K562 (cell line): ENCODE results near the gene MTF1. TPM values are rescaled to one million over a fixed set of nuclear protein-coding genes. Genes with fewer than 3 reads are reported as not detected.

Experiments
- ATAC-seq: fragments of 200-7000 bp; cut with Tn5 transposase; 3 replicates; pipeline ENCODE4 v1.9.1; 2020; ENCODE audit warnings: moderate library complexity
- BruUV-seq: library from RNA; stranded (reverse); fragments of 400-500 nt; replicated peaks from 2 replicates; lab custom pipeline; 2021; lab: Mats Ljungman, UMichigan
- CTCF ChIA-PET: fragments of 300-600 bp; formaldehyde crosslinking; extraction: SDS; loops from one replicate; lab custom pipeline; 2021; ENCODE audit warnings: low intra/inter-chr PET ratio; lab: Yijun Ruan, JAX
- POLR2A ChIA-PET: fragments of 300-600, 350-650 bp; sonication (Branson Sonifier 250); formaldehyde crosslinking; extraction: SDS; loops from one replicate; lab custom pipeline; 2021; ENCODE audit warnings: antibody characterized with exemption, inconsistent platforms; lab: Yijun Ruan, JAX
- DNase-seq, 4 experiments: peaks; one replicate each; pipeline versions ENCODE4 v3.0.0 to v3.0.0-alpha.2; 2011 to 2018; ENCODE audit warnings: low spot score in 3 of 4, mixed read lengths in 3 of 4; ENCODE audit errors: extremely low read depth in 1 of 4
- FAIRE-seq: peaks from 2 replicates; lab custom pipeline; 2011; peaks lifted over from hg19 to GRCh38; lab: Jason Lieb, UNC
- H2AFZ ChIP-seq: 2 replicates; pipeline ENCODE4 v1.6.0; 2011; ENCODE audit warnings: low read depth, low read length, control low read depth, inconsistent platforms
- H3K27ac ChIP-seq: fragments of 200-600 bp; 3 replicates; pipeline ENCODE4 v1.8.0; 2011; ENCODE audit warnings: low read depth, mild to moderate bottlenecking, control low read depth, inconsistent platforms, low read length, moderate library complexity, mixed read lengths; ENCODE audit errors: extremely low read depth
- H3K27me3 ChIP-seq, 2 experiments: fragments of 300-600 bp in 1 of 2; 2 replicates in 1 of 2; 3 replicates in 1 of 2; pipeline versions ENCODE4 v1.6.0 to v1.8.0; 2011; ENCODE audit warnings: inconsistent platforms in 2 of 2, low read length in 2 of 2, mild to moderate bottlenecking in 1 of 2, mixed read lengths in 1 of 2, moderate library complexity in 1 of 2; ENCODE audit not compliant: control insufficient read depth in 2 of 2, insufficient read depth in 2 of 2
- H3K36me3 ChIP-seq: fragments of 300-600 bp; 3 replicates; pipeline ENCODE4 v1.8.0; 2011; ENCODE audit warnings: mild to moderate bottlenecking, low read length, inconsistent platforms; ENCODE audit not compliant: control insufficient read depth, insufficient read depth
- H3K4me1 ChIP-seq, 2 experiments: fragments of 200-600 bp in 1 of 2; replicated peaks in 1 of 2; 2 replicates in 1 of 2; 3 replicates in 1 of 2; pipeline versions ENCODE4 v1.5.1 to v1.8.0; 2011; ENCODE audit warnings: inconsistent platforms in 2 of 2, low read length in 2 of 2, mild to moderate bottlenecking in 1 of 2, mixed read lengths in 1 of 2, moderate library complexity in 1 of 2; ENCODE audit not compliant: control insufficient read depth in 2 of 2, insufficient read depth in 2 of 2
- H3K4me2 ChIP-seq: 2 replicates; pipeline ENCODE4 v1.6.1; 2011; ENCODE audit warnings: low read length, control low read depth, inconsistent platforms, mixed read lengths; ENCODE audit not compliant: insufficient read depth
- H3K4me3 ChIP-seq: fragments of 200-600 bp; sonication (generic), shearing (Covaris generic); 2 replicates; pipeline ENCODE4 v1.5.1; 2016; ENCODE audit warnings: control low read depth, inconsistent platforms
- H3K79me2 ChIP-seq: fragments of 200-600 bp; 3 replicates; pipeline ENCODE4 v1.8.0; 2011; ENCODE audit warnings: low read length, inconsistent platforms; ENCODE audit not compliant: control insufficient read depth, insufficient read depth
- H3K9ac ChIP-seq, 2 experiments: 2 replicates each; pipeline versions ENCODE4 v1.6.0 to v1.6.1; 2011; ENCODE audit warnings: low read depth in 2 of 2, low read length in 2 of 2, control low read depth in 1 of 2, inconsistent platforms in 1 of 2, mild to moderate bottlenecking in 1 of 2, mixed read lengths in 1 of 2; ENCODE audit not compliant: insufficient read depth in 1 of 2
- H3K9me1 ChIP-seq: one replicate; pipeline ENCODE4 v1.6.0; 2011; ENCODE audit warnings: inconsistent platforms, mild to moderate bottlenecking, low read length, moderate library complexity; ENCODE audit not compliant: control insufficient read depth, insufficient read depth
- H3K9me3 ChIP-seq: replicated peaks from 2 replicates; pipeline ENCODE4 v1.5.1; 2011; ENCODE audit warnings: low read depth, low read length, inconsistent platforms; ENCODE audit not compliant: control insufficient read depth, insufficient read depth
- H4K20me1 ChIP-seq: replicated peaks from 2 replicates; pipeline ENCODE4 v1.6.1; 2011; ENCODE audit warnings: low read length, inconsistent platforms, mixed read lengths; ENCODE audit not compliant: control insufficient read depth, insufficient read depth
- CTCF ChIP-seq, 3 experiments: IDR thresholded peaks in 2 of 3; conservative IDR thresholded peaks in 1 of 3; 2 replicates each; pipeline ENCODE4 v1.5.1; 2011 to 2012; ENCODE audit warnings: low read length in 3 of 3, mild to moderate bottlenecking in 3 of 3, control low read depth in 2 of 3, improper control_type of control experiment in 1 of 3, inconsistent platforms in 1 of 3, low read depth in 1 of 3, mixed read lengths in 1 of 3, moderate library complexity in 1 of 3; ENCODE audit not compliant: insufficient read depth in 2 of 3
- NFXL1 ChIP-seq: fragments of 450-650 bp; formaldehyde crosslinking; IDR thresholded peaks from 2 replicates; pipeline ENCODE4 v1.4.0; 2021; ENCODE audit warnings: mild to moderate bottlenecking
- RAD21 ChIP-seq, 2 experiments: fragments of 250-450 bp in 1 of 2; fragments of 450-650 bp in 1 of 2; sonication (Bioruptor Pico) in 1 of 2; formaldehyde crosslinking in 1 of 2; IDR thresholded peaks in 1 of 2; conservative IDR thresholded peaks in 1 of 2; 2 replicates each; pipeline versions ENCODE4 v1.4.0 to v1.8.0; 2020 to 2022; ENCODE audit warnings: mild to moderate bottlenecking in 2 of 2, moderate library complexity in 1 of 2
- XRCC4 ChIP-seq: IDR thresholded peaks from one replicate; pipeline ENCODE4 v1.6.1; 2011; ENCODE audit not compliant: insufficient read depth, insufficient read length; ENCODE audit errors: extremely low read depth
- WGBS: fragments of 100-300 bp; shearing (Covaris generic); methylation state at CpG from one replicate; pipeline ENCODE4 v1.1.6; 2016; ENCODE audit warnings: low coverage, mixed read lengths; ENCODE audit not compliant: insufficient coverage; ENCODE audit errors: missing lambda C conversion rate; 5-methylcytosine and 5-hydroxymethylcytosine counted together
- in situ Hi-C: fragments of 300-500 bp; cut with MboI; formaldehyde crosslinking; loops from 4 replicates; pipeline ENCODE4 v1.15.0; 2018; ENCODE audit warnings: inconsistent platforms, mixed read lengths
- intact Hi-C: fragments of 100-400 bp; cut with micrococcal nuclease; formaldehyde crosslinking; loops from 2 replicates; pipeline ENCODE4 v1.14.2; 2022
- polyA plus RNA-seq, 8 experiments: library from polyadenylated mRNA; depleted of rRNA in 4 of 8; stranded (reverse) in 5 of 8; unstranded in 3 of 8; fragments of >200 nt; fragmentation: Nextera tagmentation in 2 of 8; fragmentation: Illumina TruSeq in 1 of 8; extraction: Ambion mirVana in 2 of 8; extraction: Trizol in 1 of 8; gene quantifications; 2 replicates each; pipeline versions ENCODE4 v1.2.1 to v1.2.3, GENCODE V29; 2011 to 2014; ENCODE audit warnings: inconsistent platforms in 1 of 8, missing spikeins in 1 of 8
- total RNA-seq, 7 experiments: library from RNA; depleted of rRNA in 6 of 7; stranded (reverse); fragments of >200 nt in 6 of 7; fragmentation: Illumina TruSeq in 2 of 7; extraction: Trizol in 2 of 7; gene quantifications; 2 replicates each; pipeline versions ENCODE4 v1.2.1 to v1.2.3, GENCODE V29; 2011 to 2021; ENCODE audit warnings: low replicate concordance in 1 of 7

MTF1 gene
- total and polyA plus RNA-seq, 9 of the 15 experiments (the other 6 are each of a cell fraction or from before 2014, with no cell fraction given), result 1.1 to 12.2 (median 4.3) TPM

GRCh38 chr1:37778654-37779053 is 80.7 kb downstream of the MTF1 start:
- H3K27ac ChIP-seq, result no peak overlapping the region
- no TSS peak for BruUV-seq
- no peak for TF ChIP-seq NFXL1 (CRISPR knock-in tag)
- TF ChIP-seq RAD21 (CRISPR knock-in tag; conservative IDR thresholded peaks at IDR 0.05 in 1 of 2, IDR thresholded peaks at IDR 0.05 in 1 of 2), result peak in 1 of 2 experiments; percentile 46; a peak in 2 of 4 replicates
- TF ChIP-seq XRCC4, result no peak
- TF ChIP-seq CTCF (IDR thresholded peaks at IDR 0.05 in 2 of 3, conservative IDR thresholded peaks at IDR 0.05 in 1 of 3; ENCODE audit: insufficient read depth in 2 of 3, low read depth in 1 of 3, low read length in 3 of 3), result peak; percentile 17 to 28 (median 26); a peak in 3 of 6 replicates
- no peak overlapping the region for H2AFZ ChIP-seq
- peaks cover 0 to 3% of the 10 kb centered on the region in 2 experiments; a peak in 1 of 5 replicates for H3K4me1 ChIP-seq
- intact Hi-C loops, result no loop called here
- no peaks in the 10 kb centered on the region; the same call in 1 of the 2 replicates for H3K9me3 ChIP-seq
- no peak overlapping the region for H3K4me3 ChIP-seq
- H3K9ac ChIP-seq, result no peak overlapping the region
- in situ Hi-C loops, result no loop called here
- no peak overlapping the region for H3K4me2 ChIP-seq
- H3K9me1 ChIP-seq, result no peaks in the 10 kb centered on the region
- no peaks in the 10 kb centered on the region for H3K36me3 ChIP-seq
- ChIA-PET POLR2A (interaction anchor here (0.7 to 1.0 kb wide), 3 partner anchors 9 to 90 kb away, joined by 3 to 4 read pairs (median 3); no protein-coding TSS in a partner anchor), CTCF (no interaction called here)
- H3K79me2 ChIP-seq, result no peaks in the 10 kb centered on the region
- peaks cover 24 to 33% of the 10 kb centered on the region in 2 experiments; a peak in 4 of 5 replicates for H3K27me3 ChIP-seq
- 0% methylated on average over 3 of the region's 3 CpGs for WGBS
- FAIRE-seq (no peak), ATAC-seq (peak; percentile 67), DNase-seq (no peak)
- H4K20me1 ChIP-seq, result peaks cover 4% of the 10 kb centered on the region; the same call in 1 of the 2 replicates
